Skin of body (tissue), 2 donors: ENCODE data around the gene SOX13. TPM values are rescaled to one million over a fixed set of nuclear protein-coding genes. Genes with fewer than 3 reads are reported as not detected.

Source experiments
- DNase-seq: peaks from one replicate; lab custom pipeline; 2025; lab: John Stamatoyannopoulos, UW
- total RNA-seq: library from RNA; depleted of rRNA; stranded (reverse); fragments of >200 nt; gene quantifications from one replicate; pipeline ENCODE4 v1.2.3, GENCODE V29; 2014

The SOX13 gene
- total RNA-seq, 1 donor from 2014 or later, result 8.6 TPM

DNA sequence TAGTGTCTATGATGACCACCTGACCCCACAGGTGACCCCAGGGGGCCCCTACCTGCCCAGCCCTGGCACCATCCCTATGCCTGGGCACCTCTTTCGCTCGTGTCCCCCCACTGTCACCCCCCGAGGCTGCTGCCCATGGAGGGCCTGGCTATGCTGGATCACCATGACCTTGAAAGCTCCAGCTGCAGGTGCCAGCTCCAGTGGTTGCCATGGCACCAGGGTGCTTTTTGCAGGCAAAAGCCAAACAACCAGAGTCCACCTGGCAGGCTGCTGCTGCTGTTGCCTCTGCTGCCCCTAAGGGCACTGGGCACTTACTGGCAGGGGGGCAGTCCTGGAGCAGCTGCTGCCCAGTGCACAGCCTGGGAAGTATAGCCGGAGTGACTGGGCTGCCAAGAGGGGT lies 57.3 kb downstream of the SOX13 start:
- no peak for DNase-seq

DNA sequence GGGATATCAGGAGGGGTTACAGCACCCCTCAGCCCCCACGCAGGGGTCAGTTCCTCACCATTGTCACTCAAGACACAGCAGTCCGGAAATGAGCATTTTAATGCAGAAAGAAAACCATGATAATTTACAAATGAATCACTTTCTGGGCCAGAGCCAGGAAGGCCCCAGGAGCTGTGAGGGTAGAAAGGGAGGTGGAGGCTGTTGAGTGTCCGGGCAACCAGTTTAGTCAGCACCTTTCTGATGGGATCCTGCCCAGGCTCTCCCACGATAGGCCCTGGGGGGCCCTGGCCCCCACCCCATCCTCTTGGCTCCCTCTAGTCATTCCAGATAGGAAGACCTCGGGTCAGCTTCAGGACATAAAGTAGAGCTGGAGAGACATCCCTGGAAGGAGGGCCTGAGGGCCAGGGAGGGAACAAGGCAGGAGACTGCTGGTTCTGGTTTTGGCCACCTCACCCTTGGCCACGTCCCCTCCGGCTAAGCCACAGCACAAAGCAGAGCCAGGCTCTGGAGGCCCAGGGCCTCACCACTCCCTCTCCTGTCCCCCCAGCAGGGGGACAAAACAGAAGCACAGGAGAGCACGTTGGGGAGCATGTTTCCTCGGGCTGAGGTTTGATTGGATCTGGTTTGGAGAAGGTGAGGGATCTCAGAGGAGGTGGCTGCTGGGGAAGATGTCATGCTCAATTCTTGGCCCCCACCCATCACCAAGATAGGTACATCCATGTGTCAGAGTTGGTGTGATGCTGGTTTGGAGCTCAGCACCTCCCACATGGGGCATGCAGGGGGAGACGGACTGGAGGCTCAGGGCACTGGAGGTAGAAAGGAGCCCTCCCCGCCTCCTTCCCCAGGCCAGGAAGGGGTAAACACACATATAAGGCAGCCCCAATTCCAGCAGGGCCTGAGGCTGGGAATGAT lies 58.3 kb downstream of the SOX13 start:
- DNase-seq, result no peak

DNA sequence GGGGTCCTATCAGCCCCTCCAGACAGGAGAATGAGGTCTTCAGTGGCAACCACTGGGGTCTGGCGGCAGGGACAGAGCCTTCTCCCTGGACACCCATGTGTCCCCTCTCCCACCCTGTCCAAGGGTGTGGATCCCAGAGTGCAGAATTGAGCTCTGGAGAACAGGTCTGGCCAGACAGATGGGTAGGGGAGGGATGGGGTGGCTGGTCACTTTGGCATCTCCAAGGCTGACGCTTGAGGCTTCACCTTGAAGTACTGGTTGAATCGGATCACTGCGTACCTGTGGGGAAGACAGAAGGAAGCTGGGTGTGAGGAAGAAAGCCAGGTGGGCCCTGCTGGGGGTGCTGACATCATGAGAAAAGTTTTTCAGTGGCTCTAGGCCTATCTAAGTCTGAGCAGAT lies 59.1 kb downstream of the SOX13 start:
- DNase-seq, result no peak

- DNase-seq, result no peak
These were observed 59.8 kb downstream of the SOX13 start for GRCh38 chr1:204132718-204133117.

- no peak for DNase-seq
These were observed 61.2 kb downstream of the SOX13 start for GRCh38 chr1:204134103-204134502.

DNA sequence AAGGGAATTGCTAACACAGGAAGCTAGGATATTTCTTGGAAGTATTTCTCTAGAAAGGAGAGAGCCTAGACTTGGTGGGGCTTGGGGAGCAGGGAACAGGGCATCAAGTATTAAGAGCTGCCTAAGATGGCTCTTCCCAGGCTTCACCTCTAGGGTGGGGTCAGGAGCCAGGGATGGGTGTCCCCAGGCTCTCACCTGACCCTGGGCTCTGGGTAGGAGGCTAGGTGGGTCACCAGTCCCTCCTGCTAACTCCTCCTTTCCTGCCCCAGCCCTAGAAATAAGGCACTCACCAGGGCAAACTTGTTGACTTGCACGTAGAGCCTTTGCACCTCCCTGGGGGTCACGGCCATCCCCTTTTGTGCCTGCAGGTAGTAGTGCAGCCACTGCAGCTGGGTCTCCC lies 63.9 kb downstream of the SOX13 start:
- DNase-seq, result no peak

GRCh38 chr1:204139088-204139487 lies 66.2 kb downstream of the SOX13 start:
- DNase-seq, result no peak

- DNase-seq, result no peak
These were observed 67.0 kb downstream of the SOX13 start for GRCh38 chr1:204139952-204140351.

GRCh38 chr1:204141131-204141530 lies 68.2 kb downstream of the SOX13 start:
- no peak for DNase-seq

DNA sequence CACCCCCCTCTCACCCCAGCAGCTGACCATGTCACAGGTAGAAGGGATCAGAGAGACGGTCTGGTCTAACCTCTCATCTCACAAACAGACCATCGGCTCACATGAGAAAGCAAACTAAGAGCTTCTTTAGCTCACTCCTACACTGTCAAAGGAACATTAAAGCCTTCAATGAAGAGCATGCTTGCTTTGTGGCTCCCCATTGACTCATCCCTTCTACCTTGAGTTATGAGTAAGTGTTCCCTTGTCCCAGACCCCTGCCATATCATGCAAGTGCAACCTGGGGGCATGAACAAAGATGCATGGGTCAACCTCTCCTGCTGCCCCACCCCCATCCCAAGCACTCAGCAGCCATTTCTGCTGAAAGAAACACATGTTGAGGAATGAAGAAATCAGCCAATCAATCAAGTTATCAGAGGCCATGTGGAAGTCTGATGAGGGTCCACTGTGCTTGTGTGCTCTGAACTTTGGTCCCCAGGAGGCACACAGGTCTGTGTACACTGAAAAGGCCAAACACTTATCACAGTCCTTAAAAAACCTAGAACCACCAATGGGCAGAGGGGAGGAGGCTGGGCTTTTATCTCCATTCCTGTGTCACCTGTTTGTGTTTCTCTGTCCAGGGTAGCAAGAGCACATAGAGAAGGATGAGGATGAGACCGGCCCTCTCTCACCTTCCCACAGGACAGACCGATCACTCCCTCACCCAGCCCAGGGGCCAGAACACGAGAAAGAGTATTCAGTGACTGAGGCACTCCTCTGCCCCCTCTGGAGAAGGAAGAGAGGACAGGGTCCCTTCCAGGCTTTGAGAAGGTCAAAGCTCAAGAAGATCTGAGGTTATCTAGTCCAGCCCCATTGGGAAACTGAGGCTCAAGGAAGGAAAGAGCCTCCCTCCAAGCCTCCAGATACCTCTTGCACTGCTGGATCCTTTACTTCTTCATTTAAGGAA lies 69.4 kb downstream of the SOX13 start:
- DNase-seq, result no peak

DNA sequence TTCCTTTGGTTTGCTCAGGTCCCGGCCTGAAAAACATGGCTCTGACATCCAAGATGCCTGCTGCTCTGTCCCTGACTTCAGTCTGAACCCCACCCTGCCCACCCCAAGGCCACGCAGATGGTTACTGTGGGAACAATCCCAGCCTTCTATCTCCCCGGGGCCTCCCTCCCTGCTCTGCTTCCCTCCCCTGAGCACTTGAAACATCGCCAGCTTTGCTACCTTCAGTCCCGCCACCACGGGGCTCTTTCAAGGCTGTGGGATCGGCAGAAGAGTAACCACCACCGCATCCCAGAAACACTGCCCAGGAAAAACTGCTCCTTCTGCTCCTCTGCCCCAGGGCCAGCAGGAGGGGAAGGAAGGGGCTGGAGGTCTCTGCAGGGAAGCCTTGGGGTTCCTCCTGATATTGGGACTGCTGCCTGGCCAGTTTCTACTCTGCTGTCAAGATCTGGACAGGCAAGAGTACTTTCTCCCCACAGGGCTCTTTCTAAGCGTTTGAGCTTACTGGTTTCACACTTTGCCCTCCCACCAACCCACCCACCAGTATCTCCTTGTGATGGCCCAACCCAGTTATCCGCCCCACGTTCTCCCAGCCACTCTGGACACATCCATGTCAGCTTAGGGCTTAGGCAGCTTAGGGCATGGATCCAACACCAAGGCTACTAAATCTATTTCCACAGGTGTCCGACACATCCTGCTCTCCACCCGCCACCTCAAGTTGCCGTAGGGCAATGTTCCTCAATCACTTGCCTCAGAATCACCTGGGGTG lies 70.5 kb downstream of the SOX13 start:
- DNase-seq, result no peak

- no peak for DNase-seq
These were observed 72.2 kb downstream of the SOX13 start for GRCh38 chr1:204145033-204145504.

DNA sequence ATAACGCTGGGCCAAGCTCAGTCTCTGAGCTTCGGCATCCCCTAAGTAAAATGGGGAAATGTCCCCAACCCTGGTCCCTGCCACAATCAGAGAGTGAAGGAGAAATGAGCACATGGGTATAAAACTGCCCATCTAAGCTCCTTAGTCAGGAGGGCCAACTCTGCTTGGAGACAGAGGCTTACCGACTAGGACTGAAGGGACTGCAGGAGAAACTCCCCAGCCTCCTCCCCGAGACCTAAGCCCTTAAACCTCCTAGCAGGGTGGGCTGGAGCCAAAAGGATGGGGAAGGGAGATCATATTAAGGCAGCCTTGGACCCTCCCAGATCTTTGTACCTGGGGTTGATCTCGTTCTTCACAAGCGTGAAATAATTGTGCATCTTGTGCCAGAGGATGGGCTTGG lies 73.4 kb downstream of the SOX13 start:
- no peak for DNase-seq

DNA sequence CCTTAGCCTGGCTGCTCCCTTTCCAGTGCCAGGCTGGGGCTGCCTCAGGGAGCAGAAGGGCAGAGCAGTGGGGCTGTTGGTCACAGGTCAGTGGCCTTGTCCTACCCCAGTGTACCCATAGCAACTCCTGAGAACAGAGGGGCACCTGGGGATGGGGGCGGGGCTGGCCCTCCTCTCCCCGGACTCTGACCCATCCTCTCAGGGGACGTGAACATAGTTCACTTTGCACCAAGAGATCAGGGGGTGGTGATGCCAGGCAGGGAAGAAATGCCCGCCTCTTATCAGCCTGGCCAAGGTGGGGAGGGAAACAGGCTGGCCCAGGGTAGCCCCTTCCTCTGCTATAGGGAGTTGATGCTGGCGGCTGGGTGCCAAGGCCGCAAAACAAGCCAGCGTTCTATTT lies 74.0 kb downstream of the SOX13 start:
- no peak for DNase-seq

- DNase-seq, result no peak
These were observed 74.8 kb downstream of the SOX13 start for GRCh38 chr1:204147406-204148383.

DNA sequence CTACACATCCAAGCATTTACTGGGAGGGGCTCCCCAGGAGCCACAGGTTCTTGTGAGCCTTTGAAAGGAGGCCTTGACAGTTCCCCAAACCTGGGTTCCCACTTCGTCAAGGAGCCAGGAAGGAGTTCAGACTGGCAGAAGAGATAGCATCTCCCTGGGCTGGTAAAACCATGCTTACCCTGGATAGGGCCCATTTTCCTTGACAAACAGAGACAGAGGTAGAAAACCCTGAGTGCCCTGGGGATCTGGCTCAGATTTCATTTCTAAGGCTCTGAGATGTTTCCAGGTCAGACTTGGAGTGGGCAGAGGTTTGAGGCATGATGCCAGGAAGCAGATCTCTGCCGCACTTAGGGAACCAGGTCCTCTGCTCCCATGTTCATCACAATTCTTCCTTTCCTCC lies 76.2 kb downstream of the SOX13 start:
- no peak for DNase-seq

DNA sequence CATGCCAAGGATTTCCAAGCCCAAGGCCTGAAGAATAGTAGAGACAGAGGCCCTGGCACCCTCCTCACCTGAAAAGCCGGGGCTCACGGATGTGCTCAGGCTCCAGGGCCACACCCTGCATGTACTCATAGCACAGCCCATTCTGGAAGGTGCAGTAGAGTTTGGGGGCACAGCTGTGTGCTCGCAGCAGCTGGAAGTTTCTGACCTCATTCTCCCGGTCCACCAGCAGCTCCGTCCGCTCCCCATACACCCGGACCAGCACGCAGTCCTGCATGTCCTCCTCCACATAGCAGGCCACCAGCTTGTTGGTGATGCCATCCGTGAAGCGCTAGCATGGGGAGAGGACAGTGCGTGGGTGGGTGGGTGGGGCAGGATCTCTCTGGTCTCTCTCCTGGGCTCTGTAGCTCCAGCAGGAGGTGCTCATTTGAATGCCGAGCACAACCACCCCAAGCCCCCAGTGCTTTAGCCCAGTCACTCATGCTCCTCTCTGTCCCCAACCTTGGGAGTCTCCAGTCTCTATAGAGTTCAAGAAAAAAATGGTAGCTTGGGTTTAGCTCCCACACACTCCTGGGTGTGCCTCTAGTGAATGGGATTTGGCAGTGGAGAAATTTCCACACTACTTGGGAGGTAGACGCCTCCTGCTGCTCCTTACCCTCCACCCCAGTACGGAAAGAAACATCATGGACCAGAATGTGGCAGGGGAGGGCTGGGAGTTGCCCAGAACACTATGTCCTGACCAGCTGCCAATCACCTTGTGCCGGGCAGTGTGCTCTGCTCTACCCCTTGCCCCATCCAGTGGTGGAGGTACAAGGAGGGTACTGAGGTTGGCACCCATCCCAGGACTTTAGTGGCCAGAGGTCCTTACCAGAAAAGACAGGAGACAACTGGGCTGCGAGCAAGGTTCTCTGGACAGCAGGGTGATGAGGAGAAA lies 77.0 kb downstream of the SOX13 start:
- DNase-seq, result no peak

- no peak for DNase-seq
These were observed 78.0 kb downstream of the SOX13 start for GRCh38 chr1:204150702-204151551.
